Stomach (tissue), 4 donors: Measurements from ENCODE around the gene RCBTB1.

Experiments used
- EP300 ChIP-seq: sonication (generic); formaldehyde crosslinking; IDR thresholded peaks from one replicate; pipeline ENCODE4 v1.6.1; 2017; ENCODE audit warnings: antibody characterized with exemption
- POLR2A ChIP-seq, 4 donors: fragments of 450-650 bp; IDR thresholded peaks; one replicate each; pipeline ENCODE4 v1.6.1; 2016; ENCODE audit warnings: antibody characterized with exemption in 4 of 4, control low read depth in 2 of 4, mild to moderate bottlenecking in 1 of 4, moderate library complexity in 1 of 4
- POLR2AphosphoS5 ChIP-seq, 3 donors: sonication (generic); formaldehyde crosslinking; IDR thresholded peaks; one replicate each; pipeline ENCODE4 v1.6.1; 2016; ENCODE audit warnings: antibody characterized with exemption in 3 of 3
- TF ChIP-seq, protein P1 (sequence below), 7 experiments: fragments of 450-650 bp in 4 of 7; fragments of 200-600 bp in 3 of 7; sonication (generic) in 3 of 7; IDR thresholded peaks; one replicate each; pipeline ENCODE4 v1.5.1; 2016 to 2019; ENCODE audit warnings: antibody characterized with exemption in 7 of 7, control low read depth in 2 of 7, mild to moderate bottlenecking in 1 of 7

DNA sequence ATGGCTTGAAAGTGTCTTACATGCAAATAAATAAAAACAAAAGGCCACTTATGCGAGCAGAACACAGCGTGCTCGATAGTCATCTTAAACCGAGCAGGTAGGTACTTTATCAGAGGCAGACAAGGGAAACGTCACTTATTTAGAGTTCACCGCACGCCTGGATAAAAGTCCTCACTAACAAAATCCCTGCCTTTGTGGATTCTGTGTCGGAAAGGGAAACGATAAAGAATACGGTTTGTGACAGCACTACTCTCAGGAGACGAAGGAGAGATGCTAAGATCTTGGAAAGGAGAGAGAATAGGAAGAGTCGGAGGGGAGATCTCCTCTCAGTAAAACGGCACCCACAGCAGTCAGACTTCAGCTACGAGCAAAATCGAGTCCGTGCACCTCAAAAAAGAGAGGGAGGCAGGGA is 581 bp downstream of the RCBTB1 start:
- TF ChIP-seq POLR2A (IDR thresholded peaks at IDR 0.05) (no peak), EP300 (no peak), POLR2AphosphoS5 (IDR thresholded peaks at IDR 0.05) (no peak)
- TF ChIP-seq, protein P1, sequence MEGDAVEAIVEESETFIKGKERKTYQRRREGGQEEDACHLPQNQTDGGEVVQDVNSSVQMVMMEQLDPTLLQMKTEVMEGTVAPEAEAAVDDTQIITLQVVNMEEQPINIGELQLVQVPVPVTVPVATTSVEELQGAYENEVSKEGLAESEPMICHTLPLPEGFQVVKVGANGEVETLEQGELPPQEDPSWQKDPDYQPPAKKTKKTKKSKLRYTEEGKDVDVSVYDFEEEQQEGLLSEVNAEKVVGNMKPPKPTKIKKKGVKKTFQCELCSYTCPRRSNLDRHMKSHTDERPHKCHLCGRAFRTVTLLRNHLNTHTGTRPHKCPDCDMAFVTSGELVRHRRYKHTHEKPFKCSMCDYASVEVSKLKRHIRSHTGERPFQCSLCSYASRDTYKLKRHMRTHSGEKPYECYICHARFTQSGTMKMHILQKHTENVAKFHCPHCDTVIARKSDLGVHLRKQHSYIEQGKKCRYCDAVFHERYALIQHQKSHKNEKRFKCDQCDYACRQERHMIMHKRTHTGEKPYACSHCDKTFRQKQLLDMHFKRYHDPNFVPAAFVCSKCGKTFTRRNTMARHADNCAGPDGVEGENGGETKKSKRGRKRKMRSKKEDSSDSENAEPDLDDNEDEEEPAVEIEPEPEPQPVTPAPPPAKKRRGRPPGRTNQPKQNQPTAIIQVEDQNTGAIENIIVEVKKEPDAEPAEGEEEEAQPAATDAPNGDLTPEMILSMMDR (IDR thresholded peaks at IDR 0.05), result no peak
